GM18499 (cell line): ENCODE data around the gene CD28.

ENCODE experiments used
- ATAC-seq: cut with Tn5 transposase; IDR thresholded peaks from one replicate; pipeline ENCODE4 v1.9.1; 2021; ENCODE audit warnings: moderate number of reproducible peaks; ENCODE audit not compliant: insufficient read depth, unreplicated experiment

Gene CD28

DNA sequence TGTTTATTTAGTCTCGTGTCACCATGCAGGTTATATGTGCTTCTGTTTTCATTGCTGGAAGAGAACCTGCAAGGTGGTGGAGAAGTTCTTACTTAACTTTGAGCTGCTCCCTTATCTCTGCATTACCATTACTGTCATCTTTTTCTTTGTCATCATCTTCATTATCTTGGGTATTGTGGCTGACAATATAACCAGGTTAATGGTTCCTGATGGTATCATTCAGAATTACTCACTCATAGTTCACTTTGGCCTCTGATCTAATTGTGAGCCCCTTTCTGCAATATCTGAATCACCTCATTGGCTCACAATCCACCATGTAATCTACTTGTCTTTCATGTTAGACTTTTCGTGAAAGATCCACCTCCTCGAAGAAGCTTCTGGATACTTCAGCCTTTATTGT, 5.0 kb downstream of the CD28 start:
- ATAC-seq = no peak

DNA sequence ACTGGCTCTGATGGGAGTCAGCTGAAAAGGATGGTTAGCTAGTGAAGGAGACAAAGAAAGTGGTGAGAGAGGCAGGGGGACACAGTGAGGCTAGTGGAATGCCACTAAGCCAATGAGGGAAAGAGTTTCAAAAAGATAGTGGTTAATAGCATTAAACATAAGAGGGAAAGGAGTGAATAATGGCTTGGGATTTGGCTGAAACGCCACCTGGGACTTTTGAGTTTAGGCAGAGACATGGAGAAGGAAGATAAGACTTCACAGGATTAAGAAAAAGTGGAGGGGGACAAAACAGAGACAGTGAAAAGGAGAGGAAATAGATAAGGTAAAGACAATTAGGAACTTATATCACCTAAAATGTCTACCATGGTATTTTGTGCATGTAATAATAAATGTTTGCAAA, 6.9 kb downstream of the CD28 start:
- ATAC-seq = no peak

DNA sequence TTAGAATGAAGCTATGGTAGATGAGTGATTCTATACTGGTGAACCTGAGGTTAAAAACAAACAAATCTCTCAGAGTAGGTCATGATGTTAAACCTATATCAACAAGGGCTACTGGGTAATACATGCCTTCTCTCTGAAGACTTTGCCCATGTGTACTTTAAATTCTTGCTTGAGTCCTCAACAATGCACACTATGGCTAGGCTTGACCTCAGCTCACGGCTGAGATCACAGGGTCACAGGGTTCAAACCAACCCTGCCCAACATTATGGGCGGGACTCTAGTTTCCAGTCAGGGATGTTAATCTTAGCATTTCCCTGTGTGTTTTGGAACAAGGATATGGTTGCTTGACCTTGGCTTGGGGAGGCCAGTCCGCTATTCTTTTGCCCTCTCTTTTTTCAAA, 7.7 kb downstream of the CD28 start:
- ATAC-seq = no peak

DNA sequence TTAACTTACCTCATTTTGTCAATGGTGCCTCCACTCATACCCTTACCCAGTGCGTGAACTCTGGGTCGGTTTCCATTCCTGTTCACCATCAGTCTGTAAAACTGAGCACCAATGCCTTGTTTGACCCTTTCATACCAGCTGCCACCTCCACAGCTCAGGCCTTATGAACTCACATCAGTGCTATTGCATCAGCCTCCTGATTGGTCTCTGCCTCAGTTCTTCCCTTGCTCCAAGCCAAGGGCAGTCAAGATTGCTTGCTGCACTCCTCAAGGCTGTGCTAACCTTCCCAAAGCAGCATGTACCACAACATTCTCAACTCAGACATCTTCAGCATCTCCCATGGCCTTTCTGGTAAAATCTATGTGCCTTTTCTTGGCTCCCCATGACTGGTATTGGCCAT, 9.3 kb downstream of the CD28 start:
- ATAC-seq = no peak

DNA sequence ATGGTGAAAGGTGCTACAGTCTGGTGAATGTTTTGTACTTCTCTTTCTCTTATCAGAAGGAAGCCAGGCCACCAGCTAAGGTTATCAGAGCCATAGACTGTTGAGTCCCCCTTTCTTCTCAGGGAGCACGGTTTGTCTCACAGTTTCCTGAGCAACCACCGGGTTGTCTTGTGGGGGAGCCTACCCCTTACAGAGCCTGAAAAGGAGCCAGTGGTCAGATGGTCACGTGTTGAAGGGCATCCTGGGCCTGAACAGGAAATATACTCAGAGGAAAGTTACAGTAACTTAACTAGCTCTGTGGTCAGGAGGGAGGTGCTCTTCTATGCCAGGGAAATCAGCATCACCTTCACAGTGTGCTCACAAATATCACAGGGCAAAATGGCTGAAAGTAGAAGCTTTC, 11.6 kb downstream of the CD28 start:
- peak; percentile 93 for ATAC-seq

DNA sequence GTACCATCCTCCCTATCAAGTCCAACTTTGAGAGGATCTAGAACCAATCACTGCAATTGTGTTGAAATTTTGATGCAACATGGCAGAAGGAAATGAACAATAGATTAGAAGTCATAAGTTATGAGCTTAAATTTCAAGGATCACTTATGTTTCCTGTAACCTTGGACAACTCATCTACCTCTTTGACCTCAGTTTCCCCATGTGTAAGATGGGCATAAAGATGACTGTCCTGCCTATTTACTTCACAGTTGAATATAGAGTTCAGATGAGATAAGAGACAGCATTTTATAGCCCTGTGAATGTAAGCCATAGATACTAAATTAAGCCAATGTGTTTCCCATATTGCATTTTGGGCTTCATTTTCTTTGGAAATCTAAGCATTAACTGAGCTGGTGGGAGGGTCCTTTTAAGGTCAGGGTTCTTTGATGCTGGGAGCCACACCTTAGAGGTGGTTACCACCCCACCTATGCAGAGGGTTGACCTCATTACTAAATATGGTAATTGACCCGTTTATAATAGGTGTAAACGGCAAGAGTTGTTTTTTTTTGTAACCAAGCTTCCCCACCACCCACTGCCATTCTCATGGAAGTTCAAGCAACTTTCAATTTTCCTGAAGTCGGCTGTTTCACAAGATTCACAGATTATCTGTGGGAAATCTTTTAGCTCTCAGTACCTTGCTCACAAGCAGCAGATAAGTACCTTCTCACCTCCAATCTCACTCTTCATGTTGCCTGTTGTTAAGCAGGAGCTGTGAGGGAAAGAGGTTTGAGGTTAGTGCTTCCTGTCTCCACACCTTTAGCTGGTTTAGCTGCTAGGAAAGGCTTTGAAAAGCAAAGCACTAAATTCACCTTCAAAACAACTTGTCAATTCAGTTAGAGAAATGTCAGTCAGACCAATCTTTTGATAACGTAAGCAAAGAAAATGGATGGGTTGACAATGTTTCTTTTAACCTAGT, 13.3 kb downstream of the CD28 start:
- no peak for ATAC-seq

DNA sequence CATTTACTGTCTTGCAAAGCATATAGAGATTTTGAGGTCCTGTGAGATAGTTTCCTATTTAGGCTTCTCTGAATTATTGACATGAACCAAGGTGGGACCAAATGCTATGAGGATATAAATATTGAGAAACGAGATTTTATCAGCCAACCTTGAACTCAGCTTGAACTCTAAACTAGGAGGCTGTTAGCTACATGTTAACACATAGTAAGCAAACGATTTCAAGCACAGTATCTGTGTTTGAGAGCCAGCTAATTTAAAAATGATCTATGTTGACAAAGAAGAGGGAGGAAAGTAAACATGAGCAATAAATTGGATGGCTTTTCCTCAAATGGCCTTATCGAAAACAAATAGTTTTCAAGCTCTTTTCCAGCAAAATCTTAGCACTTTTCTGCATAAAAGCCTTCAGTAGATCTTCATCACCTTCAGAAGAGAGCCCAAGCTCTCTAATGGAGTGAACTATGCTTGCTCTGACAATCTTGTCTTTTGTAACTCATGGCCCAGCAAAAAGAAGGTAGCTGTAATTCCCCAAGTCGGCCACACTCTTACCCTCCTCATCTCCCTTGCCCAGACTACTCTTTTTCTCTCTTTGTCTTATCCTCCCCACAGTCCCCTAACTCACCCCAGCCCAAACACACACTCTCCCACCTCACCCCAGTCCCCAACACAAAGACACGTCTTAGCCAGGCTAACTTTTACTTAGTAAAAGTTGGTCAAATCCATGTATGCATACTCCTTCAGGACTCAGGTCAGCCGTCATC, 14.7 kb downstream of the CD28 start:
- no peak for ATAC-seq

DNA sequence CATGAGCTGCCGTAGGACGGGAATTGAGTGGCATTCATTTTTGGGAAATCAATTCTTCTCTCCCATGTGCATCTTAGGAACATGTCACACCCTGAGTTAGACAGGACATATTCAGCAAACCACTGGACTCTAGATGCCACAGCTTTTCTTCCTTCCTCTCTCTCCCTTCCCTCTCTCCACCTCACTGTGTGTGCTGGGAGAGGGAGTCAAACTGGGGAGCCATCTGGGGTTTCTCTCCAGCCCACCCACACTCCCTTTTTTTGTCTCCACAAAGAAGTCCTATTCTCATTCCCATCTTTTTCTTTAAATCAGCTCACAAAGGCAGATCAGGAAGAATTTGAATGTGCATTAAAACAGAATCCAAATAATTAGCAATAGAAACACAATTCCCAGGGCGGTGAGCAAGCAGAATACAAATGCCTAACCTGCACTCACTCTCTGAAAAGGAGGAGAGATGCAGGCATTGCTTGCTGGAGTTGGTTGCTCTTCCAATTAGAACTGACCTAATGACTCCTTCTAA, 15.4 kb downstream of the CD28 start:
- ATAC-seq = no peak

DNA sequence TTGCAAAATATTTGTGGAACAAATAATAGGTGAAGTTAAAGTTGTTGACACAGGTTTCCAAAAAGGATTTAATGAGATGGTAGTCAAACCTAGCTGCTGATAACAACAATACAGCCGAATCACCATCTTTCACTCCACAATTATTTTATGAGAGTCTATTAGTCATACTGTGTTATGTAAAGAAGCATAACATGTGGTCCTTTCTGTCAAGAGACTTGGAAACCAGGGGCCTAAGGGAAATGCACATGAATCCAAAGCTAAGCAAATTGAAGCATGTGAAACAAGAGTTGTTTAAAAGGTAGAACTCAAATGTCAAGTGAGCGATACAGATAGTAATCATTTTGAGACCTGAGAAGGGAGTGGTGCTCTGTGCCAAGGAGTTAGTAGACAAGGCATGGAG, 16.0 kb downstream of the CD28 start:
- no peak for ATAC-seq

DNA sequence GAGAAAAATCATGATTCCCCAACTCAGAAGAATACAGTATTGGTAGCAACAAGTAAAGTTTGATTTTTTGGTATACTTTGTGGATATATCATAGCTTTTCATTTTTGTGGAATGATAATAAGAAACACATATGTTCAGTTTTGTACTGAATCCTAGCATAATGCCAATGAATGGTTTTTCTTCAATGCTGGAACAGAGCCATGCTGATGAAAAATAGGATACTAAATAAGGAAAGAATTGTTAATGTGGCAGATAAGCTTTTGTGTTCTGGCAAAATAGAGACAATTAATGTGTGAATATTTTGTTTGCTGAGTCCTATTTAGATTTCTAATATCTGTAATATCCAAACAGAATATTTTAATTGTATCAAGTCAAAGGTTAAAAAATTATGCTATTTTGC, 21.9 kb downstream of the CD28 start:
- no peak for ATAC-seq

DNA sequence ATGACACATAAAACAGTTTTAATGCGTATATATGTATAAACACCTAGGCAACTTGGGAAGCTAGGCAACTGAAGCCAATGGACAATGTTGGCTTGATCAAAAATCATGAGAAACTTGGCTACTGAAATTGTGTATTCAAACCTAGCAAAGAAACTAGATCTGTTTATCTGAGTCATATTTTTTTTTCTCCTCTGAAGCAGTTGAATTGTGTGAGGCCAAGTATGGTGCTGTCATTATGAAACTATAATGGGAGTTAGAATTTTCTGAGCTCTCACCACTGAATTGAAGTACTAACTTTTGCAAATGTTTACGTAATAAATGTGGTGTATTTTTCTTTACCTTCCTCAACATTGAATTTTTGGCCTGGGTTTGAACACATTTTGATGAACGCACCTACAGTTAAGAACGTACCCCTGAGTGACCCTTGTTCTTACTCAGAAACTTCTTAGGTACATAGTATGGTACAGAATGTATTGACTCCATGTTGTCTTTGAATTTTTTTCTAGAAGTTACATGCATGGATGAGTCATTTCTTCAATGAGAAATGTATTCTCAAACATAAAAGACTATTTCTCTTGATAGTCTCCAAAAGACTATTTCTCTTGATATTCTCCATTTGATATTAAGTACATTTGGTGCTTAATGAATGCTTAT, 23.8 kb downstream of the CD28 start:
- ATAC-seq = no peak

DNA sequence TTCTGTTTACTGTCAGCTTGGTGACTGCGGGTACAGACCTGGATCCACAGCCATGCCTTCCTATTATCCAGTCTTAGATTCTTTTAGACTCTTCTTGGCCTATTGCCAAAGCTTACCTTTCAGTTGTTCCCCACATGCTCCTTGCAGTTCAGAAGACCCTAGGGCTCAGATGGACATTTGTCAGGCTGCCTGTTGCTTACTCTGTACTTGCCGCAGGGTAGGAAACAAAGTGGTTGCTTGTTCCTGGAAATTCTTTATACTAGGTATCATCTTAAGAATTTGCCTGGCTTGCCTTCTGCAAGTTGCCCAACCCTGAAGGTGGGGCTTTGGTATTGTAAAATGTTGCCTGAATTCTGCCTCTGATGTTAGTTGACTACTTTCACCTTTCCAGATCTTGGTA, 24.4 kb downstream of the CD28 start:
- ATAC-seq = no peak

DNA sequence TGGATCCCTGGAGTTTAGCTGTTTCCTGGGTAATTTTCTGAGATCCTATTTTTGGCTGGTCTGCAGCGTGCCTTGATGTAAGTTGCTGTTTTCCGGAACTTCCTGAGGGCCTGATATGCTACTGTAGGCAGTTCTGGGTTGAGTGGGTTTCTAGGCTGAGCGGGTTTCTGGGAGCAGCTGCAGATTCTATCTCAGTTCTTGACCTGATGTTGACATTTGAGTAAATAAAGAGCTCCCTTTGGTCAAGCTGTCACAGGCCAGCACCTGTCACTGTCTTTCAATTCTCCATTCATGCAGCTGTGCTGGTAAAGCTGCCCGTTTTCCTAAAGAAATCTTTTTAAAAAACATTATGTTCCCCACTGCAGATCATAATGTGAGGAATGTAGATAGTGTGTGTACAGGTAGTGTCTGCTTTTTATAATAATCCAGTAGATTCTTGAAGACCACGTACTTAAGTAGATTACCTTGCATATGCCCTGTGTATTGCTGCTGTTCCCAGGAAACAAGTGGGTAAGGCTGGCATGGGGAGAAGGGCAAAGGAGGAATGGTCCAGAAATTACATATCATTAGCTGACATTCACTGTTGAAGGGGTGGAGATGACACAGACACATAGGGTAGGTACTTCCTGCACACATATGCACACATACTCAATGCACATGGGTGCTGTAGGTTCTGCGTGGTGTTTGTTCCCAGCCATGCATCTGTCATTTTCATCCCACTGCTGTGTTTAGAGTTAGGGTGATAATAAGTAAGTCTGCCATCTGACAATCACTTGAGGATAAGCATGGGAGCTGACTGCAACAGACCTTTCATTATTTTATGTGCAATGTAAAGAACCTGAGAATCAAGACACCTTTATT, 25.9 kb downstream of the CD28 start:
- ATAC-seq = no peak

DNA sequence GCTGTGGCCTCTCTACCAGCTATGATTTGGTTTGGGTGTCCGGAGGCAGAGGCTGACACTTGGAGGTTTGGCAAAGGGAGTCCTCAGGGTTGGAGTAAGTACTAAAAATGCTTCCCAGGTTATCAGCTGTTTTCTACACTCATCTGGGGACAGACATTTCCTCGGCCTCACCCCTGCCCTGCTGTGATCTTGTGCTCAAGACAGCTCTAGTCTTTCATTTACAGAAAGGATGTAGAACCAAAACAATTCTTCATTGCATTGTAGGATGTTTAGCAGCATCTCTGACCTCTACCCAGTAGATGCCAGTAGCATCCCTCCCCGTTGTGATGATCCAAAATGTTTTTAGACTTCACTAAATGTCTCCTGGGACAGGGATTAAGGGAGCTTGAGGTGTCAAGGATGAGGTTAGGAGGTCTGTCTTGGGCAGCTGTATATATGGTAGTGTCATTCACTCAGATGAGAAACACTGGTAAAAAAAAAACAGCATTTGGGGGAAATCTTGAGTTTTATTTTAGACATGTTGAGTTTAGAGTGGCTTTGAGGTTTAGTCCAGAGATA, 26.6 kb downstream of the CD28 start:
- no peak for ATAC-seq

DNA sequence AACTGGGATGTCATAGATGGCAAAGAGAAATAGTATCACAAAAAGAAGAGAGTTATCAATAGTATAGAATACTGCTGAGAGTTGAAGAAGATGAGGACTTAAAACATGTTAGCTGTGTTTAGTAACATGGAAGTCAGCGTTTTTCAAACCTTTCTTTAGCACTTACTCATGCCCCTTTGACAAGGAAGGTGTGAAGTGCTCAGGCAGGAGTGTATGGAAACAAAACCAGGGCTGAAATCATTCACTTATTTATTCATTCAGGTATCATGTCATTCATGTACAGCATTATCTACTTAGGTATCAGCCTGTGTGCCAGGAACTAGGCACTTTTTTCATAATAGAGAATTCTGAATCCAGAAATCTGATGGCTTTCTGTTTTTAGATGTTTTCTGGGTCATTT, 27.2 kb downstream of the CD28 start:
- ATAC-seq = no peak

DNA sequence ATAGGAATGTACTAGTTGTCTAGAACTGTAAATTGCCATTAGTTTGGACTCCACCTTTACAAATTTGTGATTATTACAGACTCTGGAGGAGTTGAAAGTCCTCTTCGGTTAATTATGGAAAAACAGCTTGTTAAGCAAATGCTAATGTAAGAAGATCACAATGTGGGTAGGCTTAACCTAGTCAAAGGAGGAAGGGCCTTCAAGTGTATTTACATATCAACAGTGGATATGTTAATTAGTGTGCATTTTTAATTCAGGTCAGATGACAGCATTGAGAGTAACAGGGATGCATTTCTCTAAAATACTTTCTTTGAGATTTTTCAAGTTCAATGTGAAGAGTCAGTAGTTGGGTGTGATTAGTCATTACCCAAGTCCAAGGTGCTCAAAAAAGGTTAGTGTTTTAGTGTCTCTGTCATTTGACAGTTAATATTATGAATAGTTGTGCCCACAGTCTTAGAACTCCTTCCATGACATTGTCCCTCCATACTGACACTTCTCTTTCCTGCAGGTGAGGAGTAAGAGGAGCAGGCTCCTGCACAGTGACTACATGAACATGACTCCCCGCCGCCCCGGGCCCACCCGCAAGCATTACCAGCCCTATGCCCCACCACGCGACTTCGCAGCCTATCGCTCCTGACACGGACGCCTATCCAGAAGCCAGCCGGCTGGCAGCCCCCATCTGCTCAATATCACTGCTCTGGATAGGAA, 28.0 kb downstream of the CD28 start:
- ATAC-seq = no peak

DNA sequence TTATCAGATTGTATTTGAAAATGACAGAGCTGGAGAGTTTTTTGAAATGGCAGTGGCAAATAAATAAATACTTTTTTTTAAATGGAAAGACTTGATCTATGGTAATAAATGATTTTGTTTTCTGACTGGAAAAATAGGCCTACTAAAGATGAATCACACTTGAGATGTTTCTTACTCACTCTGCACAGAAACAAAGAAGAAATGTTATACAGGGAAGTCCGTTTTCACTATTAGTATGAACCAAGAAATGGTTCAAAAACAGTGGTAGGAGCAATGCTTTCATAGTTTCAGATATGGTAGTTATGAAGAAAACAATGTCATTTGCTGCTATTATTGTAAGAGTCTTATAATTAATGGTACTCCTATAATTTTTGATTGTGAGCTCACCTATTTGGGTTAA, 30.9 kb downstream of the CD28 start:
- ATAC-seq = no peak

DNA sequence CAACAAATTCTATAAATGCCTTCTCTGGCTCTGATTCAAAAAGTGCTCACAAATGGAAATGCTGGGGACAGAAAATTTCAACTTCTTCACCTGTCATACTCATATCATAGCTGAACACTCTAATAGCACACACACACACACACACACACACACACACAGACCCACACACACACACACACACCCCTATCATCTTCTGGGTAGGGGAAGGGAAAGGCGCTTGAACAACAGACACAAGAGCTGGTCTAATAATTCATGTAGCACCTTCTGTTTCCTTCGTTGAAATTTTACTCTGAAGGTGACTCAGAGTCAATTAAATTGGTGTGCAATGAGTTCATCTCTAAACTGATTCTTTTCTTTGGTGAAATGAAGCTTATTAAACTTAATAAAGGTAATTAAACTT, 32.9 kb downstream of the CD28 start:
- no peak for ATAC-seq

DNA sequence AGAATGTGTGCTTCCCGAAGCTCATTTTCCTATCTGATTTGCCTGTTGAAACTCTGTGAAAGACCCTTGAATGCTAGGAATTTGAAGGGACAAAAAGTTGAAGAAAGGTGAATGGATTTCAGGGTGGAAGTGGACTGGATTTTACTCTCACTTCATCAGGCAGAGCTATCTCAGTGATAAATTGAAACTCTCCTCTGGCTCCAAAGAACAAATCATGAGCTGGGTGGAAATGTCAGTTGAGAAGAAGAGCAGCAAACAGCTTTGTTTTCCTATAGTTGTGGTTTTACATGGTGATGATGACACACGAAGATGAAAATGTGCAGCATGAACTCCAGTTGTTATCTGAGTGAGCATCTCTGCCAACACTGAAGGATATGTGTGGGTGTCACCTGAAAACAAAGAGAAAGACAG, 34.4 kb downstream of the CD28 start:
- ATAC-seq = no peak
